Astrocyte of the cerebellum (primary cell): Measurements from ENCODE around the gene POLE4.

ENCODE experiments used
- DNase-seq: peaks from one replicate; pipeline ENCODE4 v3.0.0-alpha.2; 2011; ENCODE audit warnings: low read depth
- H3K4me3 ChIP-seq: 2 replicates; pipeline ENCODE4 v1.5.1; 2011; ENCODE audit warnings: mild to moderate bottlenecking, low read depth, low read length, moderate library complexity
- CTCF ChIP-seq: IDR thresholded peaks from 2 replicates; pipeline ENCODE4 v1.5.1; 2012; ENCODE audit warnings: low read length, low read depth, moderate library complexity, mild to moderate bottlenecking; ENCODE audit errors: missing control alignments
- in situ Hi-C: cut with HindIII; loops from 2 replicates; pipeline ENCODE4 v1.10.0; 2017; ENCODE audit warnings: low sequenced_read_pairs

The POLE4 gene

GRCh38 chr2:74958274-74959105 lies at the start of gene POLE4:
Gene POLE4 (plus strand): TSS chr2:74958643. CDS start chr2:74958680, 37 bp downstream.
- in situ Hi-C loops, result no loop called here
- peak; percentile 53 for DNase-seq
- H3K4me3 ChIP-seq, result peak within 1 kb of the TSS; percentile 56
- no peak for TF ChIP-seq CTCF

DNA sequence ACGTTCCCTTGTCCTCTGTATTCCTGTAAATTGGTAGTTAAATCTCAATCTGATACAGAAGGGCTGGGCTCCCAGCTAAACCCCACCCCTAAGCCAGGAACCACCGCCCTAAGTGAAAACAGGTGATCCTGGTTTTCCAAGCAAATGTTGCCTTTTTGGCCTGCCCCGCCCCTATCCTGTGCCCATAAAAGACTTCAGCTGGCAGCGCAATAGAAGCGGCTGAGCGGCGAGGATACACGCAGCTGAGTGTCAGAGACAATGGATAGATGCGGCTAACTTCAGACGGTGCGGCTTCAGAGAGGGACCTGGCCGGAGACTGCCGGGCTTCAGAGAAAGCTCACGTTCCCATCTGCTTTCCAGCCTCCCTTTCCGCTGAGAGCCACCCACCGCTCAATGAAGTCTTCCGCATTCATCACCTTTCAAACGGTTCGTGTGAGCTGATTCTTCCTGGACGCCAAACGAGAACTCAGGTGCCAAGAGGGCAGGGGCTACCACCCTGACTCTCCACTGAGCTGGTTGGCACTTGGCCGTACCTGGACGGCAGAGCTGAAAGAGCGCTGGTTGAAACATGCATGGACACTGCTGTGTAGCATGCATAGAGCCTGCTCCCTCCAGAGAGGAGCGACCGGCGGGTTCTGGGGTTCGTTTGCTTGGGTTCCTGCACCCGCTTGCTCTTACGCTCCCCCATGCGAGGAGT lies 49.5 kb upstream of the POLE4 start:
- no peak for DNase-seq
- peak overlapping the region; percentile 3 for H3K4me3 ChIP-seq
- in situ Hi-C loops, result no loop called here
- no peak for TF ChIP-seq CTCF

GRCh38 chr2:74910245-74910644 lies 48.2 kb upstream of the POLE4 start:
- in situ Hi-C loops, result no loop called here
- TF ChIP-seq CTCF, result no peak
- no peak for DNase-seq
- no peak overlapping the region for H3K4me3 ChIP-seq

GRCh38 chr2:74911061-74911460 lies 47.4 kb upstream of the POLE4 start:
- H3K4me3 ChIP-seq, result no peak overlapping the region
- DNase-seq, result no peak
- in situ Hi-C loops, result no loop called here
- no peak for TF ChIP-seq CTCF

DNA sequence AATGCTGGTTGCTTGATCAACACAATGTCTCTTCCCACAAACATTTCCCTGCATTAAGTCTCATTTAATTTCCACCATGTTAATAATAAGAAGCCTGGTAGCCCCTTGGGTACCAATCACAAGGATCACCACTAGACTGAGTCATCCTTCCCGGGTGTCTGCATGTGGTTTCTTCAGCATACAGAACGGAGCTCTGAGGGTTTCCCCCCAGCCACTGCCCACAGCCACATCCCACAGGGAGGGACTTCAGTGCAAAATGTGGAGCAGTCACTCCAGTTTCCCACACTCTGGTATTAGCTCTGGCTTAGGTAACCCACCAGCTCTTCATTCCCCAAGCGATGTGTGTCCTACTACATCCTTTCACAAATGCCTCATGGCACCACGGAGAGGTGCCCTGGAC lies 42.7 kb upstream of the POLE4 start:
- in situ Hi-C loops, result no loop called here
- no peak overlapping the region for H3K4me3 ChIP-seq
- TF ChIP-seq CTCF, result no peak
- DNase-seq, result peak; percentile 44

DNA sequence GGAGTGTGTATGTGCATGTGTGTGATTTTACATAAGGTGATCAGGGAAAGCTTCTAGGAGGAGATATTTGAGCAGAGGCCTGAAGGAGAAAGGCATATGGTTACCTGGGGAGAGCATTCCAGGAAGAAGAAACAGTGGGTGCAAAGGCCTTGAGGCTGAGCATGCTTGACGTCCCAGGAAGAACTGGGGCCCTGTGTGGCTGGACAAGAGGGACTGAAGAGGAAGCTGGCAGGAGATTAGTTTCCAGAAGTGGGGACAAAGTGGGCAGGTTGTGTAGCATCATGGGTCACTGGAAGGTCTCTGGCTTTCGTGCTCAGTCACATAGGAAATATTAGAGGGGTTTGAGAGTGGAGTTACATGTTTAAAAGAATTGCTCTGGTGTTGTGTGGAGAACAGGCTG lies 42.0 kb upstream of the POLE4 start:
- no peak for TF ChIP-seq CTCF
- in situ Hi-C loops, result no loop called here

More for the DNA sequence above, 42.0 kb upstream of the POLE4 start:
- no peak for DNase-seq
- no peak overlapping the region for H3K4me3 ChIP-seq
